GM06990 (cell line): ENCODE measurements around the gene TREM2.

Experiments used
- DNase-seq: peaks from one replicate; pipeline ENCODE4 v3.0.0-alpha.2; 2011; ENCODE audit not compliant: insufficient read length; ENCODE audit errors: extremely low read depth
- H3K27me3 ChIP-seq: replicated peaks from 2 replicates; pipeline ENCODE4 v1.6.0; 2011; ENCODE audit warnings: low read length; ENCODE audit not compliant: control insufficient read depth, insufficient read depth
- H3K36me3 ChIP-seq: 2 replicates; pipeline ENCODE4 v1.5.1; 2011; ENCODE audit warnings: low read length; ENCODE audit not compliant: control insufficient read depth, insufficient read depth
- H3K4me3 ChIP-seq: replicated peaks from 2 replicates; pipeline ENCODE4 v1.5.1; 2011; ENCODE audit warnings: low read depth, mild to moderate bottlenecking, control low read depth, low read length
- TF ChIP-seq, protein P1 (sequence below): IDR thresholded peaks from 2 replicates; pipeline ENCODE4 v1.5.1; 2011; ENCODE audit warnings: low read length, control low read depth, mild to moderate bottlenecking, inconsistent platforms; ENCODE audit not compliant: insufficient read depth, poor library complexity, severe bottlenecking

Gene TREM2

DNA sequence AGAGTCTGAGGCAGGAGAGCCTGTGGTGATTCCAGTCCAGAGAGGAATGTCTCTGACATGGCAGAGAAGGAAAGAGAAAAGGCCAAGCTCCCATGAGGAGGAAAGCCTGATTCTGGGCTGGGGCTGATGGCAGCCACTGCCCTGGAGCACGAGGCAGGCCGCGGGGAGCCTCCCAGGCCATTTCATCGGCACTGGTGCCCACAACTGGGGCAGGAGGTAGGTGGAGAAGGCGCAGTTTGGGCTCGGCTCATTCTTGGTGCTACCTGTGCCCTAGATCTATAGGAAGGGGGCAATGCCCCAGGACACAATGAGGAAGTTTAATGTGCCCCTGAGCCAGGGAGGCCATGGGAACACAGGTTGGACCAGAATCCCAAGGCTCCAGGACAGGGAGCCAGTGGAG is 6.1 kb downstream of the TREM2 start:
- TF ChIP-seq, protein P1, sequence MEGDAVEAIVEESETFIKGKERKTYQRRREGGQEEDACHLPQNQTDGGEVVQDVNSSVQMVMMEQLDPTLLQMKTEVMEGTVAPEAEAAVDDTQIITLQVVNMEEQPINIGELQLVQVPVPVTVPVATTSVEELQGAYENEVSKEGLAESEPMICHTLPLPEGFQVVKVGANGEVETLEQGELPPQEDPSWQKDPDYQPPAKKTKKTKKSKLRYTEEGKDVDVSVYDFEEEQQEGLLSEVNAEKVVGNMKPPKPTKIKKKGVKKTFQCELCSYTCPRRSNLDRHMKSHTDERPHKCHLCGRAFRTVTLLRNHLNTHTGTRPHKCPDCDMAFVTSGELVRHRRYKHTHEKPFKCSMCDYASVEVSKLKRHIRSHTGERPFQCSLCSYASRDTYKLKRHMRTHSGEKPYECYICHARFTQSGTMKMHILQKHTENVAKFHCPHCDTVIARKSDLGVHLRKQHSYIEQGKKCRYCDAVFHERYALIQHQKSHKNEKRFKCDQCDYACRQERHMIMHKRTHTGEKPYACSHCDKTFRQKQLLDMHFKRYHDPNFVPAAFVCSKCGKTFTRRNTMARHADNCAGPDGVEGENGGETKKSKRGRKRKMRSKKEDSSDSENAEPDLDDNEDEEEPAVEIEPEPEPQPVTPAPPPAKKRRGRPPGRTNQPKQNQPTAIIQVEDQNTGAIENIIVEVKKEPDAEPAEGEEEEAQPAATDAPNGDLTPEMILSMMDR: no peak
- peaks cover 1% of the 10 kb centered on the region for H3K27me3 ChIP-seq
- H3K36me3 ChIP-seq: no peaks in the 10 kb centered on the region
- no peak for DNase-seq
- no peak overlapping the region for H3K4me3 ChIP-seq

- no peaks in the 10 kb centered on the region for H3K36me3 ChIP-seq
- H3K4me3 ChIP-seq: no peak overlapping the region
- H3K27me3 ChIP-seq: peaks cover 1% of the 10 kb centered on the region
- TF ChIP-seq, protein P1: no peak
- no peak for DNase-seq
These were observed 6.9 kb downstream of the TREM2 start for GRCh38 chr6:41156001-41156400.

DNA sequence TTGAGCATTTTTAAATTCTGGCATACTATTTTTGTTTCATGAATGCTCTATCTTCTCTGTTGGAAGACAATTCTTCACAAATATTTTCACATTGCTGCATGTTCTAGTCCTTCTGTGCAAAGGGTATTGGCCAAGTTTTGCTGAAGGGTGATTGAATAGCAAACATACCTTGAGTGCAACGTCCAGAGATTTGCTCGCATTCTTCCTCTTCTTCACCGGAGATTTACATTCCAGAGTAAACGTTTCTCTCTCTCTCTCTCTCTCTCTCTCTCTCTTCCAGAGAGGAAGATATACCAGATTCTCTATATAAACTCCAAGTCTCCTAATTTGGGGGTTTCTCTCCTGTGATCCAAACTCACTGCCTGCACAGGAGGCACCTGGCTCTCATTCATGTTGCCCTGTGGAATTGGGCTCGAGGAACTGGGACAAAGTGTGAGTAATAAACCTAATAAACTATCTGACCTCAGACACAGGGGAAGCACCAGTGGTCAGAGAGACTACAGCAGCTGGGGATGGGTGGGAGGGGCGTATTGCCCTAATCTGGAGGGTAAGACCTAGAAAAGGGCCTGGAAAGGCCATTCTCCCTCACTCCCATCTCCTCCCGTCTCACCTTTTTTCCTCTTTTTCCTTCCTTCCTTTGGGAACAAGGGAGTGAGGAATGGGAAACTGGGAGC is 7.6 kb downstream of the TREM2 start:
- DNase-seq: no peak
- Histone ChIP-seq H3K36me3 (no peaks in the 10 kb centered on the region), H3K27me3 (peaks cover 1% of the 10 kb centered on the region; the same call in 1 of the 2 replicates), H3K4me3 (no peak overlapping the region)
- TF ChIP-seq, protein P1: no peak

GRCh38 chr6:41153992-41154625 is 8.8 kb downstream of the TREM2 start, which contains the start of gene TREML1:
Gene TREML1, minus strand, starts transcription at chr6:41154347. Its CDS starts 59 bp downstream, at chr6:41154288.
- H3K27me3 ChIP-seq: no peaks in the 10 kb centered on the region
- no peak within 1 kb of the TSS for H3K4me3 ChIP-seq
- TF ChIP-seq, protein P1: no peak
- H3K36me3 ChIP-seq: no peaks in the 10 kb centered on the region
- no peak for DNase-seq

DNA sequence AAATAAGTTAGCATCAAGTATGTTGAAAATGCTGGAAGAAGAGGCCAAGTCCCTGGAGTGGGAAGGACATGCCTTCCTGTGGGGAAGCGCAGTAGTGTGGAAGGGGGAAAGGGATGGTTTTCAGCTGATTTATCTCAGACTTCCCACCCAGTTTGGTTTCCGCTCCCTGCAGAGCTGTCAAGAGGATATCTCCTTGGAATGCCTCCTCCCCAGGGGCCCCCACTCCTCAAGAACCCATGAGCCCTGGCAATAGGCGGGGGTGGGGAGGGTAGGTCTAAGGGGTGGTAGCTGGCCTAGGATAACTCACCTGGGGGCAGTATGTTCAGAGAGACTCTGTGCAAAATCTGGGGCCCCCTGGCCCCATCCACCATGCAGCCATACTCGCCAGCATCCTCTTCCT is 9.5 kb downstream of the TREM2 start:
- H3K36me3 ChIP-seq: no peaks in the 10 kb centered on the region
- TF ChIP-seq, protein P1: no peak
- no peak for DNase-seq
- no peaks in the 10 kb centered on the region for H3K27me3 ChIP-seq
- H3K4me3 ChIP-seq: no peak overlapping the region
